Measurements from ENCODE around the gene CFAP73.

- no peak for TF ChIP-seq POLR2A (IDR thresholded peaks at IDR 0.05)
- TF ChIP-seq, protein P1, sequence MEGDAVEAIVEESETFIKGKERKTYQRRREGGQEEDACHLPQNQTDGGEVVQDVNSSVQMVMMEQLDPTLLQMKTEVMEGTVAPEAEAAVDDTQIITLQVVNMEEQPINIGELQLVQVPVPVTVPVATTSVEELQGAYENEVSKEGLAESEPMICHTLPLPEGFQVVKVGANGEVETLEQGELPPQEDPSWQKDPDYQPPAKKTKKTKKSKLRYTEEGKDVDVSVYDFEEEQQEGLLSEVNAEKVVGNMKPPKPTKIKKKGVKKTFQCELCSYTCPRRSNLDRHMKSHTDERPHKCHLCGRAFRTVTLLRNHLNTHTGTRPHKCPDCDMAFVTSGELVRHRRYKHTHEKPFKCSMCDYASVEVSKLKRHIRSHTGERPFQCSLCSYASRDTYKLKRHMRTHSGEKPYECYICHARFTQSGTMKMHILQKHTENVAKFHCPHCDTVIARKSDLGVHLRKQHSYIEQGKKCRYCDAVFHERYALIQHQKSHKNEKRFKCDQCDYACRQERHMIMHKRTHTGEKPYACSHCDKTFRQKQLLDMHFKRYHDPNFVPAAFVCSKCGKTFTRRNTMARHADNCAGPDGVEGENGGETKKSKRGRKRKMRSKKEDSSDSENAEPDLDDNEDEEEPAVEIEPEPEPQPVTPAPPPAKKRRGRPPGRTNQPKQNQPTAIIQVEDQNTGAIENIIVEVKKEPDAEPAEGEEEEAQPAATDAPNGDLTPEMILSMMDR (IDR thresholded peaks at IDR 0.05) = no peak
These were observed 7.8 kb downstream of the CFAP73 start for GRCh38 chr12:113157218-113157859.
